HepG2 (cell line): ENCODE results near the gene COQ8A. TPM values are rescaled to one million over a fixed set of nuclear protein-coding genes. Genes with fewer than 3 reads are reported as not detected.

Source experiments
- ATAD3A ChIP-seq: sonication (generic); formaldehyde crosslinking; IDR thresholded peaks from 2 replicates; pipeline ENCODE4 v1.4.0; 2020; ENCODE audit warnings: missing genetic modification reagents
- CC2D1A ChIP-seq: sonication (generic); formaldehyde crosslinking; IDR thresholded peaks from 2 replicates; pipeline ENCODE4 v1.8.1; 2023; ENCODE audit warnings: mild to moderate bottlenecking, missing genetic modification reagents
- ETV5 ChIP-seq: IDR thresholded peaks from 2 replicates; pipeline ENCODE4 v1.6.1; 2018; ENCODE audit warnings: missing biosample characterization, missing genetic modification reagents, inconsistent platforms, borderline replicate concordance
- EZH2 ChIP-seq: conservative IDR thresholded peaks from 2 replicates; pipeline ENCODE4 v1.6.1; 2012; ENCODE audit warnings: mild to moderate bottlenecking, low read depth, low read length, moderate library complexity
- GABPB1 ChIP-seq: IDR thresholded peaks from 2 replicates; pipeline ENCODE4 v1.6.1; 2016; ENCODE audit warnings: mild to moderate bottlenecking, missing genetic modification reagents, moderate library complexity, missing compliant biosample characterization
- GPN1 ChIP-seq: sonication (generic); formaldehyde crosslinking; IDR thresholded peaks from 2 replicates; pipeline ENCODE4 v1.5.1; 2020; ENCODE audit warnings: missing genetic modification reagents, borderline replicate concordance
- HMGA1 ChIP-seq: sonication (generic); formaldehyde crosslinking; conservative IDR thresholded peaks from 2 replicates; pipeline ENCODE4 v1.4.0; 2020; ENCODE audit warnings: missing genetic modification reagents
- NCOA2 ChIP-seq: sonication (generic); formaldehyde crosslinking; IDR thresholded peaks from 2 replicates; pipeline ENCODE4 v1.8.0; 2022; ENCODE audit warnings: inconsistent platforms
- NFRKB ChIP-seq: fragments of 450-650 bp; IDR thresholded peaks from 2 replicates; pipeline ENCODE4 v1.6.1; 2017
- PAWR ChIP-seq: sonication (generic); formaldehyde crosslinking; IDR thresholded peaks from 2 replicates; pipeline ENCODE4 v1.4.0; 2020; ENCODE audit warnings: missing genetic modification reagents, mild to moderate bottlenecking, borderline replicate concordance
- TARDBP ChIP-seq: sonication (generic); formaldehyde crosslinking; IDR thresholded peaks from 2 replicates; pipeline ENCODE4 v1.8.0; 2022; ENCODE audit warnings: mild to moderate bottlenecking, missing genetic modification reagents
- ZBTB7B ChIP-seq: sonication (generic); formaldehyde crosslinking; IDR thresholded peaks from 2 replicates; pipeline ENCODE4 v1.4.0; 2020; ENCODE audit warnings: missing genetic modification reagents
- ZNF138 ChIP-seq: sonication (generic); formaldehyde crosslinking; IDR thresholded peaks from 2 replicates; pipeline ENCODE4 v1.5.0; 2020; ENCODE audit warnings: mild to moderate bottlenecking, low read depth, missing genetic modification reagents
- ZNF282 ChIP-seq: fragments of 450-650 bp; IDR thresholded peaks from 2 replicates; pipeline ENCODE4 v1.6.1; 2018; ENCODE audit not compliant: partially characterized antibody
- ZNF501 ChIP-seq: sonication (generic); formaldehyde crosslinking; IDR thresholded peaks from 2 replicates; pipeline ENCODE4 v1.5.1; 2020; ENCODE audit warnings: mild to moderate bottlenecking, moderate library complexity, missing genetic modification reagents
- ZNF749 ChIP-seq: sonication (generic); formaldehyde crosslinking; IDR thresholded peaks from 2 replicates; pipeline ENCODE4 v1.8.0; 2022; ENCODE audit warnings: mild to moderate bottlenecking, missing genetic modification reagents, moderate library complexity, borderline replicate concordance
- ZNF761 ChIP-seq: sonication (generic); formaldehyde crosslinking; conservative IDR thresholded peaks from 2 replicates; pipeline ENCODE4 v1.4.0; 2020; ENCODE audit warnings: mild to moderate bottlenecking, missing genetic modification reagents
- polyA plus RNA-seq, 8 experiments: library from polyadenylated mRNA; depleted of rRNA in 3 of 8; stranded (reverse) in 7 of 8; unstranded in 1 of 8; fragments of >200 nt; fragmentation: Illumina TruSeq in 4 of 8; extraction: Trizol in 4 of 8; gene quantifications; 2 replicates each; pipeline versions ENCODE4 v1.2.1 to v1.2.3, GENCODE V29; 2011 to 2016; ENCODE audit warnings: low read depth in 4 of 8, missing spikeins in 1 of 8, mixed read lengths in 1 of 8; ENCODE audit not compliant: insufficient read depth in 1 of 8
- total RNA-seq, 5 experiments: library from RNA; depleted of rRNA; stranded (reverse); fragments of >200 nt; fragmentation: Illumina TruSeq; extraction: Trizol; gene quantifications; 2 replicates each; pipeline ENCODE4 v1.2.3, GENCODE V29; 2016; ENCODE audit warnings: low read depth in 1 of 5
- TF ChIP-seq, protein P1 (sequence below): sonication (generic); formaldehyde crosslinking; IDR thresholded peaks from 2 replicates; pipeline ENCODE4 v1.4.0; 2020; ENCODE audit warnings: missing genetic modification reagents, borderline replicate concordance
- TF ChIP-seq, protein P2 (sequence below): sonication (generic); formaldehyde crosslinking; IDR thresholded peaks from 2 replicates; pipeline ENCODE4 v1.5.0; 2020; ENCODE audit warnings: missing genetic modification reagents, mild to moderate bottlenecking, borderline replicate concordance
- TF ChIP-seq, protein P3 (sequence below): sonication (generic); formaldehyde crosslinking; IDR thresholded peaks from 2 replicates; pipeline ENCODE4 v1.9.0; 2021; ENCODE audit warnings: mild to moderate bottlenecking, missing genetic modification reagents

COQ8A gene
- total and polyA plus RNA-seq, 2 of the 13 experiments (the other 11 are each of a cell fraction or from before 2014, with no cell fraction given) = 60.4 to 88.7 TPM

DNA sequence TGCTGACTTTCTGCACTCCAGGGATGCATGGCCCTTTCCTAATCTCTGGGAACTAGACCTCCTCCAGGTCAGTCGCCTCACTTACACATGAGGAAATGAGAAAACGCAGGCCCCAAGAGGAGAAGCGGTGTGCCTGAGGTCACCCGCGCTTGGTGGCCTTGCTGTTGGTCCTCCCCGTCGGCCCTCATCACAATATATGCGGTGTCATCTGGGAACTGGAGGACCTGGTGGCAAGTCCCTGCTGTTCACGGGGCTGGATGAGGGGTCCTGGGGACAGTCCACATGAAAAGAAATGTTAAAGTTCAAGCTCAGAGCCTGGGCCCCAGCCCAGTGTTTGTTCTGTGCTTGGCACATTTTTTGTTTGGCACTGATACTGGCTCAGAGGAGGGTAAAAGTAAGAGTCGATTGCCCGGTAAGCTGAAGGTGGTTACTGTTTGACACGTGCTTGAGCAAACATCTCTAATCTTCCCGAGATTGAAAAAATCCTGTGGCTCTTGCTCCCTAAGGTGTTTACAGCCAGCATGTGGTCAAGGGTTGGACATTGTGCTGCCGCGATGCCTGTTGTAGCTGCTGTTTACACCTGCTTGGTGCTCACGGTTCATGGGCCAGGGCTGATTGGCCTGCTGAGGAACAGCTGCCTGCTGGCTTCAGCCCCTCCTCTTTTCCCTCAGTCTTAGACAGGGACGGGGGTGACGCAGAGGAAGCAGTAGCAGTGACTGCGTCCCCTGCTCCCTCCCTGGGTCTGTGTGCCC, 5.2 kb downstream of the COQ8A start (continued):
- TF ChIP-seq, protein P1, sequence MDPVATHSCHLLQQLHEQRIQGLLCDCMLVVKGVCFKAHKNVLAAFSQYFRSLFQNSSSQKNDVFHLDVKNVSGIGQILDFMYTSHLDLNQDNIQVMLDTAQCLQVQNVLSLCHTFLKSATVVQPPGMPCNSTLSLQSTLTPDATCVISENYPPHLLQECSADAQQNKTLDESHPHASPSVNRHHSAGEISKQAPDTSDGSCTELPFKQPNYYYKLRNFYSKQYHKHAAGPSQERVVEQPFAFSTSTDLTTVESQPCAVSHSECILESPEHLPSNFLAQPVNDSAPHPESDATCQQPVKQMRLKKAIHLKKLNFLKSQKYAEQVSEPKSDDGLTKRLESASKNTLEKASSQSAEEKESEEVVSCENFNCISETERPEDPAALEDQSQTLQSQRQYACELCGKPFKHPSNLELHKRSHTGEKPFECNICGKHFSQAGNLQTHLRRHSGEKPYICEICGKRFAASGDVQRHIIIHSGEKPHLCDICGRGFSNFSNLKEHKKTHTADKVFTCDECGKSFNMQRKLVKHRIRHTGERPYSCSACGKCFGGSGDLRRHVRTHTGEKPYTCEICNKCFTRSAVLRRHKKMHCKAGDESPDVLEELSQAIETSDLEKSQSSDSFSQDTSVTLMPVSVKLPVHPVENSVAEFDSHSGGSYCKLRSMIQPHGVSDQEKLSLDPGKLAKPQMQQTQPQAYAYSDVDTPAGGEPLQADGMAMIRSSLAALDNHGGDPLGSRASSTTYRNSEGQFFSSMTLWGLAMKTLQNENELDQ (CRISPR knock-in tag) = no peak
- TF ChIP-seq ETV5 (CRISPR knock-in tag) (no peak), CC2D1A (CRISPR knock-in tag) (no peak), GPN1 (CRISPR knock-in tag) (no peak), PAWR (CRISPR knock-in tag) (no peak), ATAD3A (CRISPR knock-in tag) (no peak), TARDBP (peak; percentile 20; the same call in 1 of the 2 replicates), HMGA1 (CRISPR knock-in tag) (no peak), ZNF282 (no peak), NCOA2 (CRISPR knock-in tag) (peak; percentile 58), NFRKB (no peak), ZNF761 (CRISPR knock-in tag) (peak; percentile 70; the same call in 1 of the 2 replicates), GABPB1 (CRISPR knock-in tag) (no peak; the same call in 1 of the 2 replicates), ZNF501 (CRISPR knock-in tag) (peak; percentile 79), ZBTB7B (peak; percentile 14), ZNF749 (peak; percentile 70; the same call in 1 of the 2 replicates), ZNF138 (CRISPR knock-in tag) (no peak), EZH2 (no peak)
- TF ChIP-seq, protein P2, sequence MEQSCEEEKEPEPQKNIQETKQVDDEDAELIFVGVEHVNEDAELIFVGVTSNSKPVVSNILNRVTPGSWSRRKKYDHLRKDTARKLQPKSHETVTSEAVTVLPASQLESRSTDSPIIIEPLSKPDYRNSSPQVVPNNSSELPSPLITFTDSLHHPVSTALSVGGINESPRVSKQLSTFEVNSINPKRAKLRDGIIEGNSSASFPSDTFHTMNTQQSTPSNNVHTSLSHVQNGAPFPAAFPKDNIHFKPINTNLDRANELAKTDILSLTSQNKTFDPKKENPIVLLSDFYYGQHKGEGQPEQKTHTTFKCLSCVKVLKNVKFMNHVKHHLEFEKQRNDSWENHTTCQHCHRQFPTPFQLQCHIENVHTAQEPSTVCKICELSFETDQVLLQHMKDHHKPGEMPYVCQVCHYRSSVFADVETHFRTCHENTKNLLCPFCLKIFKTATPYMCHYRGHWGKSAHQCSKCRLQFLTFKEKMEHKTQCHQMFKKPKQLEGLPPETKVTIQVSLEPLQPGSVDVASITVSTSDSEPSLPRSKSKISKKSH = peak; percentile 62; the same call in 1 of the 2 replicates
- TF ChIP-seq, protein P3, sequence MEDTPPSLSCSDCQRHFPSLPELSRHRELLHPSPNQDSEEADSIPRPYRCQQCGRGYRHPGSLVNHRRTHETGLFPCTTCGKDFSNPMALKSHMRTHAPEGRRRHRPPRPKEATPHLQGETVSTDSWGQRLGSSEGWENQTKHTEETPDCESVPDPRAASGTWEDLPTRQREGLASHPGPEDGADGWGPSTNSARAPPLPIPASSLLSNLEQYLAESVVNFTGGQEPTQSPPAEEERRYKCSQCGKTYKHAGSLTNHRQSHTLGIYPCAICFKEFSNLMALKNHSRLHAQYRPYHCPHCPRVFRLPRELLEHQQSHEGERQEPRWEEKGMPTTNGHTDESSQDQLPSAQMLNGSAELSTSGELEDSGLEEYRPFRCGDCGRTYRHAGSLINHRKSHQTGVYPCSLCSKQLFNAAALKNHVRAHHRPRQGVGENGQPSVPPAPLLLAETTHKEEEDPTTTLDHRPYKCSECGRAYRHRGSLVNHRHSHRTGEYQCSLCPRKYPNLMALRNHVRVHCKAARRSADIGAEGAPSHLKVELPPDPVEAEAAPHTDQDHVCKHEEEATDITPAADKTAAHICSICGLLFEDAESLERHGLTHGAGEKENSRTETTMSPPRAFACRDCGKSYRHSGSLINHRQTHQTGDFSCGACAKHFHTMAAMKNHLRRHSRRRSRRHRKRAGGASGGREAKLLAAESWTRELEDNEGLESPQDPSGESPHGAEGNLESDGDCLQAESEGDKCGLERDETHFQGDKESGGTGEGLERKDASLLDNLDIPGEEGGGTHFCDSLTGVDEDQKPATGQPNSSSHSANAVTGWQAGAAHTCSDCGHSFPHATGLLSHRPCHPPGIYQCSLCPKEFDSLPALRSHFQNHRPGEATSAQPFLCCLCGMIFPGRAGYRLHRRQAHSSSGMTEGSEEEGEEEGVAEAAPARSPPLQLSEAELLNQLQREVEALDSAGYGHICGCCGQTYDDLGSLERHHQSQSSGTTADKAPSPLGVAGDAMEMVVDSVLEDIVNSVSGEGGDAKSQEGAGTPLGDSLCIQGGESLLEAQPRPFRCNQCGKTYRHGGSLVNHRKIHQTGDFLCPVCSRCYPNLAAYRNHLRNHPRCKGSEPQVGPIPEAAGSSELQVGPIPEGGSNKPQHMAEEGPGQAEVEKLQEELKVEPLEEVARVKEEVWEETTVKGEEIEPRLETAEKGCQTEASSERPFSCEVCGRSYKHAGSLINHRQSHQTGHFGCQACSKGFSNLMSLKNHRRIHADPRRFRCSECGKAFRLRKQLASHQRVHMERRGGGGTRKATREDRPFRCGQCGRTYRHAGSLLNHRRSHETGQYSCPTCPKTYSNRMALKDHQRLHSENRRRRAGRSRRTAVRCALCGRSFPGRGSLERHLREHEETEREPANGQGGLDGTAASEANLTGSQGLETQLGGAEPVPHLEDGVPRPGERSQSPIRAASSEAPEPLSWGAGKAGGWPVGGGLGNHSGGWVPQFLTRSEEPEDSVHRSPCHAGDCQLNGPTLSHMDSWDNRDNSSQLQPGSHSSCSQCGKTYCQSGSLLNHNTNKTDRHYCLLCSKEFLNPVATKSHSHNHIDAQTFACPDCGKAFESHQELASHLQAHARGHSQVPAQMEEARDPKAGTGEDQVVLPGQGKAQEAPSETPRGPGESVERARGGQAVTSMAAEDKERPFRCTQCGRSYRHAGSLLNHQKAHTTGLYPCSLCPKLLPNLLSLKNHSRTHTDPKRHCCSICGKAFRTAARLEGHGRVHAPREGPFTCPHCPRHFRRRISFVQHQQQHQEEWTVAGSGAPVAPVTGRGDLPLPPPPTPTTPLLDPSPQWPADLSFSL = no peak
